Caco-2 (cell line): ENCODE measurements around the gene PJA2. TPM values are rescaled to one million over a fixed set of nuclear protein-coding genes. Genes with fewer than 3 reads are reported as not detected.

Experiments
- BruUV-seq: library from RNA; stranded (reverse); fragments of 400-500 nt; replicated peaks from 2 replicates; lab custom pipeline; 2021; lab: Mats Ljungman, UMichigan
- CTCF ChIA-PET: fragments of 300-600 bp; sonication (Branson Sonifier 250); formaldehyde crosslinking; loops from one replicate; lab custom pipeline; 2022; ENCODE audit warnings: antibody characterized with exemption; lab: Charles Lee
- POLR2A ChIA-PET: fragments of 300-600 bp; sonication (Branson Sonifier 250); formaldehyde crosslinking; loops from one replicate; lab custom pipeline; 2022; ENCODE audit warnings: antibody characterized with exemption; lab: Charles Lee
- DNase-seq, 2 experiments: peaks; one replicate each; pipeline versions ENCODE4 v3.0.0 to v3.0.0-alpha.2; 2020 to 2022
- H3K27me3 ChIP-seq: replicated peaks from 2 replicates; pipeline ENCODE4 v1.6.0; 2011; ENCODE audit warnings: low read length; ENCODE audit not compliant: control insufficient read depth, insufficient read depth
- H3K36me3 ChIP-seq: 2 replicates; pipeline ENCODE4 v1.5.1; 2011; ENCODE audit warnings: low read length; ENCODE audit not compliant: control insufficient read depth, insufficient read depth
- H3K4me1 ChIP-seq: fragments of 250-450 bp; sonication (Bioruptor Pico); 2 replicates; pipeline ENCODE4 v1.5.1; 2020; ENCODE audit warnings: mild to moderate bottlenecking
- H3K4me3 ChIP-seq: 2 replicates; pipeline ENCODE4 v1.5.1; 2011; ENCODE audit warnings: low read depth, mild to moderate bottlenecking, control low read depth, low read length
- H3K9me3 ChIP-seq: fragments of 250-450 bp; sonication (Bioruptor Pico); 2 replicates; pipeline ENCODE4 v1.5.1; 2020; ENCODE audit warnings: mild to moderate bottlenecking, moderate library complexity
- H3K27ac Mint-ChIP-seq: one replicate; pipeline ENCODE4 v1.8.0; 2022; ENCODE audit warnings: mixed read lengths; ENCODE audit not compliant: unreplicated experiment
- H3K27me3 Mint-ChIP-seq: one replicate; pipeline ENCODE4 v1.8.0; 2022; ENCODE audit warnings: mixed read lengths; ENCODE audit not compliant: insufficient read depth, unreplicated experiment
- H3K36me3 Mint-ChIP-seq: one replicate; pipeline ENCODE4 v1.8.0; 2022; ENCODE audit warnings: mild to moderate bottlenecking, mixed read lengths; ENCODE audit not compliant: insufficient read depth, unreplicated experiment
- H3K4me1 Mint-ChIP-seq: one replicate; pipeline ENCODE4 v1.8.0; 2022; ENCODE audit warnings: low read depth, mixed read lengths; ENCODE audit not compliant: unreplicated experiment
- H3K4me3 Mint-ChIP-seq: one replicate; pipeline ENCODE4 v1.8.0; 2022; ENCODE audit warnings: mild to moderate bottlenecking, moderate library complexity, mixed read lengths; ENCODE audit not compliant: unreplicated experiment
- H3K9me3 Mint-ChIP-seq: one replicate; pipeline ENCODE4 v1.8.0; 2022; ENCODE audit warnings: mixed read lengths; ENCODE audit not compliant: unreplicated experiment
- CTCF ChIP-seq, 2 experiments: fragments of 200-600 bp in 1 of 2; IDR thresholded peaks; 1 replicate in 1 of 2; 2 replicates in 1 of 2; pipeline versions ENCODE4 v1.5.1 to v1.8.0; 2011 to 2022; ENCODE audit warnings: antibody characterized with exemption in 1 of 2, control low read depth in 1 of 2, inconsistent platforms in 1 of 2, low read depth in 1 of 2, low read length in 1 of 2, mild to moderate bottlenecking in 1 of 2, moderate library complexity in 1 of 2; ENCODE audit not compliant: insufficient read depth in 1 of 2, severe bottlenecking in 1 of 2, unreplicated experiment in 1 of 2
- intact Hi-C: fragments of 100-400 bp; cut with micrococcal nuclease; formaldehyde crosslinking; loops from one replicate; pipeline ENCODE4 v1.10.0; 2022; ENCODE audit not compliant: unreplicated experiment
- total RNA-seq: library from RNA; stranded (reverse); gene quantifications from 2 replicates; pipeline ENCODE4 v1.2.3, GENCODE V29; 2022

The PJA2 gene
- total RNA-seq, 1 experiment from 2014 or later = 34.2 TPM

GRCh38 chr5:109413458-109413857 lies 3.7 kb upstream of the PJA2 start:
- H3K4me3 ChIP-seq = no peak overlapping the region
- Mint-ChIP-seq H3K9me3 (no peaks in the 10 kb centered on the region), H3K4me1 (no peaks in the 10 kb centered on the region), H3K36me3 (peaks cover 16% of the 10 kb centered on the region), H3K27me3 (peaks cover 3% of the 10 kb centered on the region), H3K27ac (no peak overlapping the region), H3K4me3 (no peak overlapping the region)
- H3K36me3 ChIP-seq = no peaks in the 10 kb centered on the region
- POLR2A ChIA-PET = no interaction called here
- DNase-seq = no peak
- BruUV-seq = no TSS peak
- H3K4me1 ChIP-seq = peaks cover 8% of the 10 kb centered on the region; the same call in 1 of the 2 replicates
- H3K27me3 ChIP-seq = no peaks in the 10 kb centered on the region
- H3K9me3 ChIP-seq = no peaks in the 10 kb centered on the region
- intact Hi-C loops = loop anchor here (5.0 to 10.0 kb wide), 2 partner anchors 489 to 1031 kb away; partner anchors contain the start of gene FBXL17
- CTCF ChIA-PET = no interaction called here
- no peak for TF ChIP-seq CTCF (IDR thresholded peaks at IDR 0.05; ENCODE audit: insufficient read depth in 1 of 2, low read depth in 1 of 2, low read length in 1 of 2, severe bottlenecking in 1 of 2, unreplicated experiment in 1 of 2)

DNA sequence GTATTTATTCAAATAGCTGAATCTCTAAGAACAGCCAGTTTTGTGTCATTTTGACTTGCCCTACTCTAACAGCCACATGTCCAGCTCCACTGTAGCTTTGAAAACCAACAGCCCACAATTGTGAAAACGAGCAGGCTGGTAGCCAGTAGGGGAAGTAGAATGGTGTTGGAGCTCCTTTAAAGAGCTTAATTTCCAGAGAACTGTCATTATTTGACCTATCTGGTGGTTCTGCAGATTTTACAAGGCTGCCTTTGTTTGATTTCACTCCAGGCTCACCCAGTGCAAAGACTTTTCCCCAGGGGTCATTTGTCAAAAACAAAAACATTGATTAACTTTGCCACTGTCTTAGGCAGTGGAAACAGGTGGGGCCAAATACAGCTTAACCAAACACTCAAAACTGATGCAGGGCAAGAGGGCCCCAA lies 3.2 kb upstream of the PJA2 start:
- H3K4me1 Mint-ChIP-seq = no peaks in the 10 kb centered on the region

GRCh38 chr5:109411627-109412026 lies 1.9 kb upstream of the PJA2 start:
- Histone ChIP-seq H3K4me3 (no peak overlapping the region), H3K27me3 (no peaks in the 10 kb centered on the region), H3K36me3 (no peaks in the 10 kb centered on the region), H3K9me3 (no peaks in the 10 kb centered on the region), H3K4me1 (peaks cover 8% of the 10 kb centered on the region; the same call in 1 of the 2 replicates)
- Mint-ChIP-seq H3K27me3 (no peaks in the 10 kb centered on the region), H3K9me3 (no peaks in the 10 kb centered on the region), H3K4me3 (no peak overlapping the region), H3K36me3 (peaks cover 16% of the 10 kb centered on the region), H3K27ac (no peak overlapping the region), H3K4me1 (peaks cover 4% of the 10 kb centered on the region)
- POLR2A ChIA-PET = no interaction called here
- no peak for DNase-seq
- intact Hi-C loops = loop anchor here (2.0 to 10.0 kb wide), 4 partner anchors 277 to 1029 kb away; partner anchors contain the start of genes FBXL17 and MAN2A1
- CTCF ChIA-PET = no interaction called here
- no TSS peak for BruUV-seq
- TF ChIP-seq CTCF (IDR thresholded peaks at IDR 0.05; ENCODE audit: insufficient read depth in 1 of 2, low read depth in 1 of 2, low read length in 1 of 2, severe bottlenecking in 1 of 2, unreplicated experiment in 1 of 2) = no peak

More for the DNA sequence above, 3.2 kb upstream of the PJA2 start:
- peaks cover 3% of the 10 kb centered on the region for H3K27me3 Mint-ChIP-seq
- H3K27me3 ChIP-seq = no peaks in the 10 kb centered on the region
- no peak for DNase-seq
- ChIA-PET CTCF (no interaction called here), POLR2A (no interaction called here)
- no peak overlapping the region for H3K4me3 Mint-ChIP-seq
- BruUV-seq = no TSS peak
- no peaks in the 10 kb centered on the region for H3K9me3 Mint-ChIP-seq
- H3K4me1 ChIP-seq = peaks cover 8% of the 10 kb centered on the region; the same call in 1 of the 2 replicates
- no peak overlapping the region for H3K27ac Mint-ChIP-seq
- H3K9me3 ChIP-seq = no peaks in the 10 kb centered on the region
- TF ChIP-seq CTCF (IDR thresholded peaks at IDR 0.05; ENCODE audit: insufficient read depth in 1 of 2, low read depth in 1 of 2, low read length in 1 of 2, severe bottlenecking in 1 of 2, unreplicated experiment in 1 of 2) = no peak
- H3K4me3 ChIP-seq = no peak overlapping the region
- peaks cover 16% of the 10 kb centered on the region for H3K36me3 Mint-ChIP-seq
- intact Hi-C loops = loop anchor here (5.0 to 10.0 kb wide), 2 partner anchors 488 to 1031 kb away; partner anchors contain the start of gene FBXL17
- H3K36me3 ChIP-seq = no peaks in the 10 kb centered on the region
